MCF 10A (cell line): ENCODE data around the gene ARMCX5. TPM values are rescaled to one million over a fixed set of nuclear protein-coding genes. Genes with fewer than 3 reads are reported as not detected.

Source experiments
- BruUV-seq: library from RNA; stranded (reverse); fragments of 400-500 nt; replicated peaks from 2 replicates; lab custom pipeline; 2021; lab: Mats Ljungman, UMichigan
- CTCF ChIA-PET: fragments of 300-600 bp; sonication (Branson Sonifier 250); formaldehyde crosslinking; extraction: SDS; loops from one replicate; lab custom pipeline; 2021; ENCODE audit warnings: antibody characterized with exemption, inconsistent platforms; lab: Yijun Ruan, JAX
- POLR2A ChIA-PET: fragments of 300-600, 350-650 bp; sonication (Branson Sonifier 250); formaldehyde crosslinking; extraction: SDS; loops from one replicate; lab custom pipeline; 2020; ENCODE audit warnings: antibody characterized with exemption, inconsistent platforms; lab: Yijun Ruan, JAX
- DNase-seq: peaks from one replicate; pipeline ENCODE4 v3.0.0-alpha.2; 2018; ENCODE audit not compliant: unreplicated experiment
- H3K27ac Mint-ChIP-seq: one replicate; pipeline ENCODE4 v1.8.0; 2022; ENCODE audit warnings: mild to moderate bottlenecking, low read depth, mixed read lengths; ENCODE audit not compliant: unreplicated experiment
- H3K27me3 Mint-ChIP-seq: one replicate; pipeline ENCODE4 v1.8.0; 2022; ENCODE audit warnings: mixed read lengths; ENCODE audit not compliant: insufficient read depth, unreplicated experiment
- H3K36me3 Mint-ChIP-seq: one replicate; pipeline ENCODE4 v1.8.0; 2022; ENCODE audit warnings: mild to moderate bottlenecking, moderate library complexity, mixed read lengths; ENCODE audit not compliant: insufficient read depth, unreplicated experiment
- H3K4me1 Mint-ChIP-seq: one replicate; pipeline ENCODE4 v1.8.0; 2022; ENCODE audit warnings: mixed read lengths; ENCODE audit not compliant: insufficient read depth, unreplicated experiment
- H3K4me3 Mint-ChIP-seq: one replicate; pipeline ENCODE4 v1.8.0; 2022; ENCODE audit warnings: mild to moderate bottlenecking, moderate library complexity, mixed read lengths; ENCODE audit not compliant: unreplicated experiment
- H3K9me3 Mint-ChIP-seq: one replicate; pipeline ENCODE4 v1.8.0; 2022; ENCODE audit warnings: mixed read lengths; ENCODE audit not compliant: unreplicated experiment
- intact Hi-C: fragments of 100-400 bp; cut with micrococcal nuclease; formaldehyde crosslinking; loops from 2 replicates; pipeline ENCODE4 v1.14.1; 2022
- total RNA-seq: library from RNA; stranded (reverse); gene quantifications from 2 replicates; pipeline ENCODE4 v1.2.3, GENCODE V29; 2022
- TF ChIP-seq, protein P1 (sequence below): fragments of 200-600 bp; IDR thresholded peaks from one replicate; pipeline ENCODE4 v1.8.0; 2022; ENCODE audit warnings: antibody characterized with exemption, mild to moderate bottlenecking; ENCODE audit not compliant: unreplicated experiment

Gene ARMCX5
- total RNA-seq, 1 experiment from 2014 or later: 15.2 TPM

- ChIA-PET CTCF (interaction anchor here (0.6 kb wide), 1 partner anchor 33 kb away, joined by 3 read pairs; no protein-coding TSS in a partner anchor), POLR2A (no interaction called here)
- Mint-ChIP-seq H3K4me1 (no peaks in the 10 kb centered on the region), H3K27ac (no peak overlapping the region), H3K27me3 (peaks cover 19% of the 10 kb centered on the region), H3K36me3 (no peaks in the 10 kb centered on the region), H3K4me3 (no peak overlapping the region), H3K9me3 (no peaks in the 10 kb centered on the region)
- intact Hi-C loops: no loop called here
- TF ChIP-seq, protein P1, sequence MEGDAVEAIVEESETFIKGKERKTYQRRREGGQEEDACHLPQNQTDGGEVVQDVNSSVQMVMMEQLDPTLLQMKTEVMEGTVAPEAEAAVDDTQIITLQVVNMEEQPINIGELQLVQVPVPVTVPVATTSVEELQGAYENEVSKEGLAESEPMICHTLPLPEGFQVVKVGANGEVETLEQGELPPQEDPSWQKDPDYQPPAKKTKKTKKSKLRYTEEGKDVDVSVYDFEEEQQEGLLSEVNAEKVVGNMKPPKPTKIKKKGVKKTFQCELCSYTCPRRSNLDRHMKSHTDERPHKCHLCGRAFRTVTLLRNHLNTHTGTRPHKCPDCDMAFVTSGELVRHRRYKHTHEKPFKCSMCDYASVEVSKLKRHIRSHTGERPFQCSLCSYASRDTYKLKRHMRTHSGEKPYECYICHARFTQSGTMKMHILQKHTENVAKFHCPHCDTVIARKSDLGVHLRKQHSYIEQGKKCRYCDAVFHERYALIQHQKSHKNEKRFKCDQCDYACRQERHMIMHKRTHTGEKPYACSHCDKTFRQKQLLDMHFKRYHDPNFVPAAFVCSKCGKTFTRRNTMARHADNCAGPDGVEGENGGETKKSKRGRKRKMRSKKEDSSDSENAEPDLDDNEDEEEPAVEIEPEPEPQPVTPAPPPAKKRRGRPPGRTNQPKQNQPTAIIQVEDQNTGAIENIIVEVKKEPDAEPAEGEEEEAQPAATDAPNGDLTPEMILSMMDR: no peak
- no TSS peak for BruUV-seq
- no peak for DNase-seq
These were observed 18.4 kb upstream of the ARMCX5 start for GRCh38 chrX:102580891-102581290.

- Mint-ChIP-seq H3K36me3 (no peaks in the 10 kb centered on the region), H3K9me3 (no peaks in the 10 kb centered on the region), H3K4me3 (no peak overlapping the region), H3K27ac (no peak overlapping the region), H3K27me3 (peaks cover 36% of the 10 kb centered on the region), H3K4me1 (no peaks in the 10 kb centered on the region)
- ChIA-PET POLR2A (interaction anchor here (0.5 kb wide), 1 partner anchor 74 kb away, joined by 3 read pairs; no protein-coding TSS in a partner anchor), CTCF (no interaction called here)
- BruUV-seq: no TSS peak
- no peak for DNase-seq
- TF ChIP-seq, protein P1: no peak
- intact Hi-C loops: no loop called here
These were observed 5.9 kb upstream of the ARMCX5 start for GRCh38 chrX:102593367-102593766.

DNA sequence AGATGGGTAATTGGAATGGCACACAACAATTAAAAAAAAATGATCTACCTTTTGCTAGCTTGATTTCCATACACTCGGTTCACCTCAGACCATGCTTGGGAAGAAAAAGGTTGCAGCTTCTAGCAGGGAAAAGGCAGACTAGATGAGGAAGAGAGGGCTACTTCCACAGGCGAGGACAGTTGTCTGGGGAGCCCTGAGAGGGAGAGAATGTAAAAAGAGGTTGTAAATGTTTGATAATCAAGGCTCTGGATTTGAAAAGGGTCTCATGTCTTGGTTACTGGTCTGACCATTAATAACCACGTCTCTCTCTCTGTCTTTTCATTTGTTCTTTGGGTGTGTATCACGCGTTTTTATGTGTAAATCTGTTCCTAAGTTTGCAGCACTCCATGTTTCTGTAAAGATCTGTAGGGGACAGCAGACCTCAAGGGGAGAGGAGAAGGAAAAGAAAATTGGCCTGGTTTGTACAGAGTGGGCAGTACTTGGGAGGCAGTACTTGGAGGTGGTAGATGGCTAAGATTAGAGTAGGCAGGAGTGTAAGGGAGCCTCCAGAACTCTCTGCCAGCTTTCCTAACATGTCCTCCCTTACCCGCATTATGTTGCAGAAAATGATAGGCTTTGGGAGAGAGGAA lies 750 bp downstream of the ARMCX5 start:
- TF ChIP-seq, protein P1: no peak
- ChIA-PET POLR2A (interaction anchor here (0.7 to 2.7 kb wide), 10 partner anchors 10 to 207 kb away, joined by 3 to 9 read pairs (median 4); partner anchors contain the start of genes GPRASP2 and GPRASP3), CTCF (interaction anchor here (0.7 to 1.0 kb wide), 2 partner anchors 218 to 236 kb away, joined by 3 to 4 read pairs; no protein-coding TSS in a partner anchor)
- no TSS peak for BruUV-seq
- Mint-ChIP-seq H3K9me3 (no peaks in the 10 kb centered on the region), H3K27me3 (peaks cover 7% of the 10 kb centered on the region), H3K4me3 (peak overlapping the region; percentile 77), H3K4me1 (no peaks in the 10 kb centered on the region), H3K27ac (peak overlapping the region; percentile 90), H3K36me3 (peaks cover 6% of the 10 kb centered on the region)
- intact Hi-C loops: loop anchor here (5.0 kb wide), 1 partner anchor 167 kb away; no protein-coding TSS in a partner anchor
- DNase-seq: peak; percentile 11

DNA sequence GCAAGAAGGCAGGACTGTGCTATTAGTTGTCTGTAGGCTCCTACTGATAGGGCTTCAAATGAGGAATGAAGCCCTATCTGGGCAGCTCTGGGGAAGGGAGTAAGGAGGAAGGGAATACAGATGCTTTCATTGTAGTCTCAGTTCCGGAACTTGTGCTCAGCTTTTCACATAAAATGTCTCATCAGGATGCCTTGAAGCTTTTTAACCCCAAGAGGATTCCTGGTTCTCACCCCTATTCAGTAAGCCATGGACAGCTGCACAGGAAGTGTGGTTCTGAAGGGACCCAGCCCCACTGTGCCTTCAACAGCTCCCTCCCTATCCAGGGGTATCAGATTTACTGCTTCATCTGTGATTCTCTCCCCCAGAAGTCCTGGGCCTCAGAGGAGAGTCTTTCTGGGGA lies 5.0 kb downstream of the ARMCX5 start:
- Mint-ChIP-seq H3K9me3 (no peaks in the 10 kb centered on the region), H3K4me3 (no peak overlapping the region)

More for the DNA sequence above, 5.0 kb downstream of the ARMCX5 start:
- POLR2A ChIA-PET: no interaction called here
- H3K4me1 Mint-ChIP-seq: peaks cover 4% of the 10 kb centered on the region
- no TSS peak for BruUV-seq
- H3K36me3 Mint-ChIP-seq: peaks cover 6% of the 10 kb centered on the region
- H3K27ac Mint-ChIP-seq: no peak overlapping the region
- no peak for DNase-seq
- intact Hi-C loops: no loop called here
- CTCF ChIA-PET: interaction anchor here (0.6 kb wide), 1 partner anchor 1274 kb away, joined by 3 read pairs; no protein-coding TSS in a partner anchor
- TF ChIP-seq, protein P1: no peak
- peaks cover 11% of the 10 kb centered on the region for H3K27me3 Mint-ChIP-seq
